Adrenal gland (tissue), 12 donors: ENCODE results near the gene ARHGAP8. TPM values are rescaled to one million over a fixed set of nuclear protein-coding genes. Genes with fewer than 3 reads are reported as not detected.

ENCODE experiments used
- DNase-seq, 7 donors: peaks; one replicate each; pipeline ENCODE4 v3.0.0-alpha.2; 2019 to 2020
- H3K27ac ChIP-seq, 5 donors: fragments of 200-600 bp; sonication (generic) in 4 of 5; 1 replicate in 3 of 5; 2 replicates in 2 of 5; pipeline versions ENCODE4 v1.5.1 to v1.8.0; 2016 to 2020; ENCODE audit warnings: mild to moderate bottlenecking in 1 of 5
- H3K27me3 ChIP-seq: fragments of 200-600 bp; 2 replicates; pipeline ENCODE4 v1.8.0; 2021
- H3K36me3 ChIP-seq, 2 donors: fragments of 200-600 bp; replicated peaks in 1 of 2; 1 replicate in 1 of 2; 2 replicates in 1 of 2; pipeline versions ENCODE4 v1.5.1 to v1.8.0; 2018 to 2022
- H3K4me1 ChIP-seq, 2 donors: fragments of 200-600 bp; replicated peaks in 1 of 2; 1 replicate in 1 of 2; 2 replicates in 1 of 2; pipeline versions ENCODE4 v1.5.1 to v1.8.0; 2018 to 2021
- H3K4me3 ChIP-seq, 4 donors: fragments of 200-600 bp; sonication (generic) in 3 of 4; one replicate each; pipeline ENCODE4 v1.5.1; 2016 to 2018
- H3K9me3 ChIP-seq, 3 donors: fragments of 200-600 bp; sonication (generic) in 1 of 3; replicated peaks in 1 of 3; 1 replicate in 2 of 3; 2 replicates in 1 of 3; pipeline versions ENCODE4 v1.5.1 to v1.8.0; 2016 to 2021
- CTCF ChIP-seq, 6 experiments: fragments of 450-650 bp in 4 of 6; fragments of 200-600 bp in 2 of 6; sonication (generic) in 1 of 6; IDR thresholded peaks; 1 replicate in 5 of 6; 2 replicates in 1 of 6; pipeline versions ENCODE4 v1.5.1 to v1.8.0; 2016 to 2021; ENCODE audit warnings: antibody characterized with exemption in 6 of 6, mild to moderate bottlenecking in 2 of 6, moderate library complexity in 1 of 6
- POLR2A ChIP-seq, 2 donors: fragments of 450-650 bp; IDR thresholded peaks; one replicate each; pipeline ENCODE4 v1.6.1; 2017; ENCODE audit warnings: antibody characterized with exemption in 2 of 2, mild to moderate bottlenecking in 2 of 2, moderate library complexity in 1 of 2
- WGBS, 4 donors: extraction: QIAGEN DNeasy Blood & Tissue Kit in 2 of 4; methylation state at CpG; one replicate each; pipeline versions ENCODE4 v1.1.5 to v1.1.7; 2013 to 2017; 5-methylcytosine and 5-hydroxymethylcytosine counted together
- intact Hi-C, 2 donors: fragments of 100-400 bp; cut with DNase I; formaldehyde crosslinking; loops; one replicate each; pipeline versions ENCODE4 v1.14.1 to v1.15.0; 2022 to 2023
- polyA plus RNA-seq, 3 donors: library from polyadenylated mRNA; stranded (reverse); fragments of 200-250 nt in 2 of 3; fragments of 350-450 nt in 1 of 3; fragmentation: Illumina TruSeq in 1 of 3; extraction: RNeasy Lipid Tissue Mini Kit (QIAGEN cat#74804) in 1 of 3; gene quantifications; one replicate each; pipeline ENCODE4 v1.2.3, GENCODE V29; 2013 to 2014
- total RNA-seq, 9 donors: library from RNA; depleted of rRNA in 4 of 9; stranded (reverse); fragments of >200 nt in 4 of 9; fragments of 120-200 nt in 1 of 9; fragmentation: NEBNext Ultra II Directional in 1 of 9; extraction: Animal tissue kit (Norgen Biotek cat#: 25700) in 1 of 9; gene quantifications; one replicate each; pipeline versions ENCODE4 v1.1.0 to v1.2.4, GENCODE V29; 2013 to 2023
- donor health status: healthy with polysubstance abuse.
- donor health status: Bipolar disorder and iron deficiency.
- donor health status: DM: yes; HTN: yes; CAD: no.
- donor health status: DM: no; HTN: no; CAD: no.
- donor health status: DM: no; HTN: no; CAD: no.
- donor health status: DM: yes; HTN: yes; CAD: no.

ARHGAP8 gene
- total and polyA plus RNA-seq, 12 donors: 0.12 to 17.8 (median 1.1) TPM

DNA sequence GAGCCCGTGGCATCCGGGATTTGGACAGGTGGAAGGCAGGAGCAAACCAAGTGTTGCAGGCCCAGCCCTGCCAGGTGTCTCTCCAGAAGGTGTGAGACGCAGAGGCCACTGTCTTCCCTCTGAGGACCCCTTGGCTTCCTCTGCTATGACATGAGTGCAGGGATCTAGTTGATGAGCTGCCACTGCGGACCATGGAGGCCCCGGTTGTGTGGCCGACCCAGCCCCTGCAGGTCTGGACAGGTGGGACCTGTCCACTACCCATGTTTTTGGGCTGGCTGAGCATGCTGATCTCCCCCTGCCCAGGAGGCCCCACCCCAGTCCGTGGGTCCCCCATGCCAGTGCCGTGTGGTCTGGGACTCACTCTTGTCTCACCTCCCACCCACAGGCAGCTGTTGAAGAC lies 27.5 kb upstream of the ARHGAP8 start:
- H3K36me3 ChIP-seq: peaks cover 0 to 5% of the 10 kb centered on the region in 2 donors
- WGBS, 4 donors: 84 to 89% (median 87%) methylated on average over 3 to 8 of the region's 8 CpGs
- no peaks in the 10 kb centered on the region for H3K27me3 ChIP-seq
- H3K27ac ChIP-seq: no peak overlapping the region
- intact Hi-C loops: no loop called here
- peaks cover 0 to 14% of the 10 kb centered on the region in 2 donors for H3K4me1 ChIP-seq
- TF ChIP-seq POLR2A (IDR thresholded peaks at IDR 0.05) (no peak), CTCF (IDR thresholded peaks at IDR 0.05) (no peak)
- no peaks in the 10 kb centered on the region for H3K9me3 ChIP-seq
- DNase-seq: no peak
- H3K4me3 ChIP-seq: no peak overlapping the region

GRCh38 chr22:44726439-44726838 lies 25.9 kb upstream of the ARHGAP8 start:
- intact Hi-C loops: no loop called here

DNA sequence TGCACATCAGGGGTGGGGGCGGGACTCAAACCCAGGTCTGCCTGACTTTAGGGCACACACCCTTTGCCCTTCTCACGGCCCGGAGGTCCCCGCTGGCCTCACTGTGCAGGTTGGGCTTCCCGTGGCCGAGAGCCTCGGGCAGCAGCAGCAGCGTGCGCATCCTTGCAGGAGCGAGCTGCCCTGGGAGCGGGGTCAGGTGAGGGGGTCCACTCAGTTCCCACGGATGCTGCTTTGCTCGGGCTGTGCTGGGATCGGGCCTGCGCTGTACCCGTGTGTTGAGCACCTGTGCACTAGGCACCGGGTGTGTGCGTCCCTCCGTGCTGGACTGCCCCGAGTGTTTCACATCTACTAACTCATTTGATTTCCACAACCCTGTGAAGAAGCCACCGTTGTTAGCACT lies 25.2 kb upstream of the ARHGAP8 start:
- H3K27me3 ChIP-seq: no peaks in the 10 kb centered on the region
- H3K9me3 ChIP-seq: no peaks in the 10 kb centered on the region
- H3K4me3 ChIP-seq: no peak overlapping the region
- WGBS, 4 donors: 91 to 95% (median 93%) methylated on average over 8 to 21 of the region's 21 CpGs
- no peak overlapping the region for H3K27ac ChIP-seq
- TF ChIP-seq CTCF (IDR thresholded peaks at IDR 0.05) (no peak), POLR2A (IDR thresholded peaks at IDR 0.05) (no peak)
- DNase-seq: no peak
- H3K4me1 ChIP-seq: peaks cover 0 to 15% of the 10 kb centered on the region in 2 donors
- H3K36me3 ChIP-seq: peaks cover 0 to 5% of the 10 kb centered on the region in 2 donors
- intact Hi-C loops: no loop called here

More at GRCh38 chr22:44726439-44726838, 25.9 kb upstream of the ARHGAP8 start:
- Histone ChIP-seq H3K4me1 (peaks cover 0 to 15% of the 10 kb centered on the region in 2 donors), H3K27me3 (no peaks in the 10 kb centered on the region), H3K9me3 (no peaks in the 10 kb centered on the region), H3K36me3 (peaks cover 0 to 5% of the 10 kb centered on the region in 2 donors), H3K27ac (no peak overlapping the region), H3K4me3 (no peak overlapping the region)
- DNase-seq: no peak
- TF ChIP-seq POLR2A (IDR thresholded peaks at IDR 0.05) (no peak), CTCF (IDR thresholded peaks at IDR 0.05) (no peak)
- 83 to 100% (median 92%) methylated on average over 1 to 11 of the region's 11 CpGs for WGBS, 4 donors

DNA sequence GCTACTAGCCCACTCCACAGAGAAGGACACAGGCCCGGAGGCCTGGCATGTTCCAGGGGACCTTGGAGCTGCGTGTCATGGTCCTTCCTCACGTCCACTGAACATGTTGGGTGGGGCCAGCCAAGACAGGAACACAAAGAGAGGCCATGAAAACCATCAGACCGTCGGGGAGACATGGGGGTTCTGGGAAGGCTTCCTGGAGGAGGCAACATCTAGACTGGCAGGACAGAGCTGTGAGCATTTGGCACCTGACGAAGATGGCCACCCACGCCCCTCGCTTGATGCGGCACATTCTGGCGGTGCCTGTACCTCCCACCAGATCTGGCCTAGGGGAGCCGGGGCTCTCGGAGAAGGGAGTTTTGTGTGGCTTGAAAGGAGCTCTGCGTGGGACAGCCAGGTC lies 24.7 kb upstream of the ARHGAP8 start:
- DNase-seq: no peak
- 74 to 80% (median 78%) methylated on average over 10 to 13 of the region's 13 CpGs for WGBS, 4 donors
- H3K27me3 ChIP-seq: no peaks in the 10 kb centered on the region
- no peak overlapping the region for H3K27ac ChIP-seq
- H3K4me1 ChIP-seq: peaks cover 0 to 15% of the 10 kb centered on the region in 2 donors
- TF ChIP-seq POLR2A (IDR thresholded peaks at IDR 0.05) (no peak), CTCF (IDR thresholded peaks at IDR 0.05) (no peak)
- peaks cover 0 to 5% of the 10 kb centered on the region in 2 donors for H3K36me3 ChIP-seq
- intact Hi-C loops: no loop called here
- no peak overlapping the region for H3K4me3 ChIP-seq
- no peaks in the 10 kb centered on the region for H3K9me3 ChIP-seq
